GM12878 (cell line): ENCODE measurements around the gene FAM199X. TPM values are rescaled to one million over a fixed set of nuclear protein-coding genes. Genes with fewer than 3 reads are reported as not detected.

Experiments used
- ASH2L ChIP-seq: fragments of 300-600, 200-600 bp; sonication (generic); IDR thresholded peaks from 2 replicates; pipeline ENCODE4 v1.6.1; 2017; ENCODE audit warnings: low read depth, mild to moderate bottlenecking, borderline replicate concordance
- CBFB ChIP-seq: IDR thresholded peaks from 2 replicates; pipeline ENCODE4 v1.6.1; 2016; ENCODE audit warnings: antibody characterized with exemption, low read depth
- CEBPZ ChIP-seq: fragments of 150-350 bp; IDR thresholded peaks from 2 replicates; pipeline ENCODE4 v1.6.1; 2016; ENCODE audit warnings: low read depth, low read length
- DPF2 ChIP-seq: fragments of 450-650 bp; IDR thresholded peaks from 2 replicates; pipeline ENCODE4 v1.6.1; 2017; ENCODE audit warnings: mild to moderate bottlenecking
- E2F4 ChIP-seq: IDR thresholded peaks from 2 replicates; pipeline ENCODE4 v1.6.1; 2012; ENCODE audit warnings: low read depth, low read length, improper control_type of control experiment
- EZH2 ChIP-seq: IDR thresholded peaks from 2 replicates; pipeline ENCODE4 v1.6.1; 2012; ENCODE audit warnings: low read depth, mild to moderate bottlenecking, control low read depth, inconsistent platforms, low read length, borderline replicate concordance; ENCODE audit not compliant: control insufficient read depth
- HDAC2 ChIP-seq: fragments of 200-600 bp; sonication (generic); IDR thresholded peaks from 2 replicates; pipeline ENCODE4 v1.6.1; 2017
- KAT2A ChIP-seq: conservative IDR thresholded peaks from 2 replicates; pipeline ENCODE4 v1.6.1; 2011; ENCODE audit warnings: low read depth, low read length; ENCODE audit not compliant: control insufficient read depth
- NFYA ChIP-seq: IDR thresholded peaks from 2 replicates; pipeline ENCODE4 v1.6.1; 2011; ENCODE audit warnings: low read depth, mild to moderate bottlenecking, low read length, improper control_type of control experiment, borderline replicate concordance
- NFYB ChIP-seq: IDR thresholded peaks from 2 replicates; pipeline ENCODE4 v1.6.1; 2011; ENCODE audit warnings: low read depth, mild to moderate bottlenecking, low read length, improper control_type of control experiment, moderate library complexity; ENCODE audit not compliant: insufficient read depth
- PAX5 ChIP-seq: IDR thresholded peaks from 2 replicates; pipeline ENCODE4 v1.6.1; 2011; ENCODE audit warnings: low read depth, low read length, borderline replicate concordance
- PAX8 ChIP-seq: fragments of 450-650 bp; IDR thresholded peaks from 2 replicates; pipeline ENCODE4 v1.6.1; 2017; ENCODE audit warnings: mild to moderate bottlenecking, moderate library complexity
- PBX3 ChIP-seq: IDR thresholded peaks from 2 replicates; pipeline ENCODE4 v1.6.1; 2011; ENCODE audit warnings: mild to moderate bottlenecking, low read depth, low read length, moderate library complexity; ENCODE audit not compliant: insufficient replicate concordance
- PRDM15 ChIP-seq: fragments of 450-650 bp; formaldehyde crosslinking; IDR thresholded peaks from 2 replicates; pipeline ENCODE4 v1.4.0; 2020; ENCODE audit warnings: mild to moderate bottlenecking, moderate library complexity
- RAD21 ChIP-seq: IDR thresholded peaks from 2 replicates; pipeline ENCODE4 v1.6.1; 2011; ENCODE audit warnings: mild to moderate bottlenecking, low read depth, low read length, moderate library complexity; ENCODE audit not compliant: insufficient read depth
- RAD51 ChIP-seq: fragments of 450-650 bp; IDR thresholded peaks from 2 replicates; pipeline ENCODE4 v1.6.1; 2016; ENCODE audit warnings: moderate library complexity, mild to moderate bottlenecking, inconsistent platforms
- RB1 ChIP-seq: fragments of 450-650 bp; formaldehyde crosslinking; IDR thresholded peaks from 2 replicates; pipeline ENCODE4 v1.6.1; 2017; ENCODE audit warnings: mild to moderate bottlenecking, borderline replicate concordance
- SMARCA5 ChIP-seq: fragments of 450-650 bp; IDR thresholded peaks from 2 replicates; pipeline ENCODE4 v1.6.1; 2017; ENCODE audit warnings: mild to moderate bottlenecking
- ZNF217 ChIP-seq: fragments of 450-650 bp; IDR thresholded peaks from 2 replicates; pipeline ENCODE4 v1.6.1; 2017; ENCODE audit warnings: antibody characterized with exemption, mild to moderate bottlenecking
- ZNF274 ChIP-seq: IDR thresholded peaks from one replicate; pipeline ENCODE4 v1.8.0; 2011; ENCODE audit not compliant: insufficient read length, insufficient read depth
- ZZZ3 ChIP-seq: IDR thresholded peaks from 2 replicates; pipeline ENCODE4 v1.6.1; 2011; ENCODE audit warnings: low read depth; ENCODE audit not compliant: control insufficient read depth, insufficient read length
- polyA plus RNA-seq, 11 experiments: library from polyadenylated mRNA; depleted of rRNA in 4 of 11; unstranded in 6 of 11; stranded (reverse) in 5 of 11; fragments of >200 nt; fragmentation: Nextera tagmentation in 4 of 11; fragmentation: Illumina TruSeq in 1 of 11; extraction: Ambion mirVana in 4 of 11; extraction: Trizol in 1 of 11; gene quantifications; 1 replicate in 1 of 11; 2 replicates in 10 of 11; pipeline versions ENCODE4 v1.2.1 to v1.2.3, GENCODE V29; 2011 to 2016; ENCODE audit warnings: inconsistent platforms in 2 of 11, missing spikeins in 2 of 11, low read depth in 1 of 11
- total RNA-seq, 4 experiments: library from RNA; depleted of rRNA in 3 of 4; stranded (reverse); fragments of >200 nt in 3 of 4; fragmentation: Illumina TruSeq in 1 of 4; extraction: Trizol in 1 of 4; gene quantifications; 2 replicates each; pipeline versions ENCODE4 v1.2.1 to v1.2.3, GENCODE V29; 2013 to 2021

The FAM199X gene
- total and polyA plus RNA-seq, 10 of the 15 experiments (the other 5 are each of a cell fraction or from before 2014, with no cell fraction given) = 2.4 to 10.9 (median 9.1) TPM

- TF ChIP-seq PRDM15 (CRISPR knock-in tag) (no peak), CEBPZ (no peak), EZH2 (no peak), PBX3 (no peak), ZZZ3 (no peak), CBFB (no peak), RB1 (no peak; the same call in 1 of the 2 replicates), KAT2A (no peak), DPF2 (peak; percentile 36; the same call in 1 of the 2 replicates), RAD21 (no peak), E2F4 (no peak), ZNF217 (0 out of 2 replicates have a peak, but pooled peaks have one; percentile 31), PAX5 (no peak), ASH2L (no peak), RAD51 (no peak), HDAC2 (no peak), NFYB (0 out of 2 replicates have a peak, but pooled peaks have one; percentile 34), NFYA (no peak), ZNF274 (no peak), SMARCA5 (no peak), PAX8 (no peak)
Observed at GRCh38 chrX:104165894-104166734, at the start of gene FAM199X (continued).
